Thoracic aorta (tissue), 2 donors: ENCODE measurements around the gene NEGR1. TPM values are rescaled to one million over a fixed set of nuclear protein-coding genes. Genes with fewer than 3 reads are reported as not detected.
A peak's percentile ranks its signal among the peaks of the same experiment; 100 is the strongest.

ENCODE experiments used
- ATAC-seq: fragments of 150-250 bp; one replicate; pipeline ENCODE4 v1.8.0; 2017; ENCODE audit warnings: low read depth; ENCODE audit not compliant: insufficient number of reproducible peaks, low FRiP score
- DNase-seq: peaks from one replicate; pipeline ENCODE4 v3.0.0-alpha.2; 2020; ENCODE audit warnings: low spot score
- H3K27ac ChIP-seq, 2 donors: fragments of 200-600 bp; sonication (generic); 1 replicate in 1 of 2; 2 replicates in 1 of 2; pipeline ENCODE4 v1.5.1; 2016; ENCODE audit warnings: mild to moderate bottlenecking in 2 of 2, moderate library complexity in 2 of 2
- H3K27me3 ChIP-seq: fragments of 200-600 bp; sonication (generic); replicated peaks from 2 replicates; pipeline ENCODE4 v1.6.0; 2016; ENCODE audit warnings: mild to moderate bottlenecking; ENCODE audit not compliant: insufficient read depth
- H3K36me3 ChIP-seq: fragments of 200-600 bp; sonication (generic); one replicate; pipeline ENCODE4 v1.5.1; 2016
- H3K4me1 ChIP-seq, 2 donors: fragments of 200-600 bp; sonication (generic); 1 replicate in 1 of 2; 2 replicates in 1 of 2; pipeline versions ENCODE4 v1.5.1 to v1.6.0; 2016; ENCODE audit warnings: low read depth in 2 of 2, mild to moderate bottlenecking in 1 of 2; ENCODE audit not compliant: control insufficient read depth in 1 of 2
- H3K4me3 ChIP-seq: fragments of 200-600 bp; sonication (generic); 2 replicates; pipeline ENCODE4 v1.5.1; 2016; ENCODE audit warnings: mild to moderate bottlenecking
- H3K9me3 ChIP-seq: fragments of 200-600 bp; sonication (generic); 2 replicates; pipeline ENCODE4 v1.5.1; 2016
- total RNA-seq, 2 donors: library from RNA; depleted of rRNA; stranded (reverse); fragments of >200 nt; gene quantifications; one replicate each; pipeline versions ENCODE4 v1.1.0 to v1.2.3, GENCODE V29; 2016
- TF ChIP-seq, protein P1 (sequence below): fragments of 200-600 bp; sonication (generic); IDR thresholded peaks from one replicate; pipeline ENCODE4 v1.5.1; 2019; ENCODE audit warnings: antibody characterized with exemption

NEGR1 gene
- total RNA-seq, 2 donors from 2014 or later = 10.4 to 14.4 TPM

DNA sequence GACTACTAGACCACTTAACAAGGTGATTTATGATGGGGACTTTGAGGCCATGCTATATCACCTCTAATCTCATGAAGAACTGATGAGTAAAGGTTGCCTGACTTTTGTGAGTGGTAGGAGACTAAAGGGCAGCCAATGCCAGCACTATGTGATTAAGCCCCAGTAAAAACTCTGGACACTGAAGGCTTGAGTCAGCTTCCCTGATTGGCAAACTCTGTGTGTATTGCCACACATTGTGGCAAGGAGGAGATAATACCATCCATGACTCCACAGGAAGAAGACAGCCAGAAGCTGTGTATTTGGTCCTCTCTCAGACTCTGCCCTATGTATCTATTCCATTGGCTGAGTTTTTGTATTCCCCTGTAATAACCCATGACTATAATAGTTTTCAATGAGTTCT lies 788.2 kb downstream of the NEGR1 start:
- Histone ChIP-seq H3K4me1 (no peaks in the 10 kb centered on the region), H3K4me3 (no peak overlapping the region), H3K36me3 (no peaks in the 10 kb centered on the region), H3K27me3 (no peaks in the 10 kb centered on the region), H3K9me3 (no peaks in the 10 kb centered on the region), H3K27ac (no peak overlapping the region)
- ATAC-seq = no peak
- TF ChIP-seq, protein P1, sequence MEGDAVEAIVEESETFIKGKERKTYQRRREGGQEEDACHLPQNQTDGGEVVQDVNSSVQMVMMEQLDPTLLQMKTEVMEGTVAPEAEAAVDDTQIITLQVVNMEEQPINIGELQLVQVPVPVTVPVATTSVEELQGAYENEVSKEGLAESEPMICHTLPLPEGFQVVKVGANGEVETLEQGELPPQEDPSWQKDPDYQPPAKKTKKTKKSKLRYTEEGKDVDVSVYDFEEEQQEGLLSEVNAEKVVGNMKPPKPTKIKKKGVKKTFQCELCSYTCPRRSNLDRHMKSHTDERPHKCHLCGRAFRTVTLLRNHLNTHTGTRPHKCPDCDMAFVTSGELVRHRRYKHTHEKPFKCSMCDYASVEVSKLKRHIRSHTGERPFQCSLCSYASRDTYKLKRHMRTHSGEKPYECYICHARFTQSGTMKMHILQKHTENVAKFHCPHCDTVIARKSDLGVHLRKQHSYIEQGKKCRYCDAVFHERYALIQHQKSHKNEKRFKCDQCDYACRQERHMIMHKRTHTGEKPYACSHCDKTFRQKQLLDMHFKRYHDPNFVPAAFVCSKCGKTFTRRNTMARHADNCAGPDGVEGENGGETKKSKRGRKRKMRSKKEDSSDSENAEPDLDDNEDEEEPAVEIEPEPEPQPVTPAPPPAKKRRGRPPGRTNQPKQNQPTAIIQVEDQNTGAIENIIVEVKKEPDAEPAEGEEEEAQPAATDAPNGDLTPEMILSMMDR = no peak
- DNase-seq = no peak

DNA sequence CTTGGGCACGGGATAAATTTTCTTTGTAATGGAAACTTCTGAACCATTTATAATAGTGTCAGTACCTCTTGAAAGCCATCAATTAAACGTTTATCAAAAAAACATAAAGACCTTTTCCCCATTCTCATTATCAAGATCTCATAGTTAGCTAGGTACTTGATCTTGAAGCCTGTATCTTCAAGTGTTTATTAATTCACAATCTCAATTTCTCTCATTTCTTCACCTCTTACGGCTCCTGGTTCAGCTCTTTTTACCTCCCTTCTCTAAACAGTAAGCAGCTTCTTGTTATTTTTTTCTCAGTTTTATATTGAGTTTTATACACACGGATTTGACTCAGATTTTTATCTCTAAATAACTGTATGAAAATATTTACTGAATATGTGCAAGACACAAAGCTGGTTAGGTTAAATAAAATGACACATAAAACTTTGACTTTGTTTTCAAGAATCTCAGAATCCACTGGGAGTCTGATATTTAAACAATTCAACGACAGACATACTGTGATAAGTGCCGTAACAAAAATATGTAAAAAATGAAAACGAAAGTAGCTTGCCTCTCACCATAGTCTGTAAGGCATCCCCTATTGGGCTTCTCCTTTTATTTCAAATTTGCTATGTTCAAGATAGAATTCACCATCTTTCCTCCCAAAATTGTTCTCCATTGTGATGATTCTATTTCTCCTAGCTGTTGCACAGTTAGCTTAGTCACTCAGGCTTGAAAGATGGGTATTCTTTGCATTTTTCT lies 789.9 kb downstream of the NEGR1 start:
- Histone ChIP-seq H3K27ac (no peak overlapping the region), H3K4me1 (no peaks in the 10 kb centered on the region), H3K27me3 (no peaks in the 10 kb centered on the region), H3K9me3 (no peaks in the 10 kb centered on the region), H3K36me3 (no peaks in the 10 kb centered on the region), H3K4me3 (peak overlapping the region; percentile 50)
- TF ChIP-seq, protein P1 = no peak
- DNase-seq (no peak), ATAC-seq (no peak)

DNA sequence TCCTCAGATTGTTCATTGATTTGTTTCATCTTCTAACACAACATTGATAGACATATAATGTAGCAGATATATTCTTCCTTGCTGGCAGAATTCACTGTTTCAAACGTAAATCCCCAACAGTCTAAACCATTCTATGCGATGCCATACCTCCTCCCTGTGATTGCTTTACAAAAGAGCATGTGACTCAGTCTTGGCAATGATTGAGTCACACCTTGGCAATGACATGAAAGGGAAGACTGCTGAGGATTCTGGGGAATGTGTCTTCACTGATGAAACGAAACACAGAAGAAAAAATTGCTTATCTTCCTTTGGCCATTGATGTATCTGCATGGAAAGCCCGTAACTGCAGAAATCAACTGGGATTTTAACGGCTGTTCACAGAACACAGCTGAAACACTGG lies 791.9 kb downstream of the NEGR1 start:
- no peak for ATAC-seq
- Histone ChIP-seq H3K9me3 (no peaks in the 10 kb centered on the region), H3K4me3 (no peak overlapping the region), H3K4me1 (no peaks in the 10 kb centered on the region), H3K27me3 (no peaks in the 10 kb centered on the region), H3K36me3 (no peaks in the 10 kb centered on the region), H3K27ac (no peak overlapping the region)
- DNase-seq = no peak
- TF ChIP-seq, protein P1 = no peak

DNA sequence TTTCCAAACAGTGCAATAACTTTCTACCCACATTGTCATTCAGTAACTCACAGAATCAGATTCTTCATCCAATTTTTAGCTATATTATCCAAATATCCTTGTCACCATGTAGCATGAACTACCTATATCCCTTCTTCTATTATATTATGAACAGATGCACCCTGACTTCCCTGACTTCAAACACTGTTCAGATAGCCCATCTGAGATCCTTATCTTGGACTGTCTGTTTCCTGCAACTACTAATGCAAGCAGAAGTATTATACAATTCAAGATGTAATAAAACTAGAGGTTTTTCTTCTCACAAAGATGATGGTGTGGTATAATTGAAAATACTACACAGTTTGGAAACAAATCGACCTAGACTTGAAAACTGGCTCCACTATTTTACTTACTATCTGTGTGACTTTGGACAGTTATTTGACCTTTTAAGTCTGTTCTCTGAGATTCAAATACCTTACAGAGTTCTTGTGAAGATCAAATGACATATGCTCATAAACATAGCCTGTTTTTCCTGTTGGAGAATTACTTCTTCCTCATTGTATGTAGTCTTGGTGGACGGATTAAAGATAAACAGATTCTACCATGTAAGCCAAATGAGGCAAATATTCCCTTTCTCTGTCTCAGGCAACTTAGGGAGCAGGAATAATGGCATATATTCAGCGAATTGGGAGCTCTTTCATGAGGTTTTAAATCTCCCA lies 793.6 kb downstream of the NEGR1 start:
- TF ChIP-seq, protein P1 = no peak
- ATAC-seq = no peak
- H3K4me1 ChIP-seq = no peaks in the 10 kb centered on the region

DNA sequence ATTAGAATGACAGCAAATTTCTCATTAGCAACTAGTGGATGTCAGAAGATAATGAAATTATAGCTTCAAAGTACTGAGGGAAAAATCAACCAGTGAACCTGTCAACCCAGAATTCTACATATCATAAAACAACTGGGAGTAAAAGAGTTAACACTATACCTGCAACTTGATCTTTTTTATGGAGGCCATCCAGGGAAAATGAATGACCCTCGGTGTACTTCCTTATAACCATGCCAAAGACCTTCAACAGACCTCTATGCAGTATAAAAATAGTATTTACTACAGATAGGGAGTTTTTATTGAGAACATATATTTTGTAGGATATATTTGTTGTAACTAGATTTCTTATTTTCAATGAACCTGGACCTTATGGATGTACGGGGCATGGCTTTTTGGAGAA lies 809.0 kb downstream of the NEGR1 start:
- DNase-seq = no peak
- Histone ChIP-seq H3K4me1 (no peaks in the 10 kb centered on the region), H3K27ac (no peak overlapping the region), H3K4me3 (no peak overlapping the region), H3K27me3 (no peaks in the 10 kb centered on the region), H3K9me3 (no peaks in the 10 kb centered on the region), H3K36me3 (no peaks in the 10 kb centered on the region)
- ATAC-seq = no peak
- TF ChIP-seq, protein P1 = no peak

More for the DNA sequence above, 793.6 kb downstream of the NEGR1 start:
- Histone ChIP-seq H3K27ac (no peak overlapping the region), H3K9me3 (no peaks in the 10 kb centered on the region), H3K27me3 (no peaks in the 10 kb centered on the region), H3K36me3 (no peaks in the 10 kb centered on the region), H3K4me3 (no peak overlapping the region)
- no peak for DNase-seq
